UCSD-AML1 (cell line): ENCODE data around the gene REX1BD.
"Not testable (repeated sequence)": the region's sequence is repeated elsewhere in the genome, so short reads cannot be mapped to it uniquely, and the experiment has no call there.

Experiments
- DNase-seq: peaks from one replicate; lab custom pipeline; 2025; ENCODE audit not compliant: unreplicated experiment; lab: John Stamatoyannopoulos, UW

The REX1BD gene

GRCh38 chr19:18576383-18576782, 12.2 kb upstream of the REX1BD start:
- no peak for DNase-seq

- DNase-seq: no peak
Observed at GRCh38 chr19:18577365-18577914, 11.2 kb upstream of the REX1BD start.

- no peak for DNase-seq
Observed at GRCh38 chr19:18580311-18580710, 8.3 kb upstream of the REX1BD start.

GRCh38 chr19:18586306-18586705, 2.3 kb upstream of the REX1BD start:
- DNase-seq: no peak

GRCh38 chr19:18587561-18587960, 1.0 kb upstream of the REX1BD start:
- DNase-seq: no peak

GRCh38 chr19:18587962-18588610, 512 bp upstream of the REX1BD start:
- DNase-seq: no peak

- DNase-seq: peak; percentile 72
Observed at GRCh38 chr19:18589380-18590272, 1.0 kb downstream of the REX1BD start.

GRCh38 chr19:18590273-18591272, 2.0 kb downstream of the REX1BD start:
- no peak for DNase-seq

GRCh38 chr19:18591735-18592385, 3.3 kb downstream of the REX1BD start:
- no peak for DNase-seq

GRCh38 chr19:18592732-18593131, 4.1 kb downstream of the REX1BD start:
- not testable (repeated sequence) for DNase-seq

GRCh38 chr19:18593367-18594095, 4.9 kb downstream of the REX1BD start:
- DNase-seq: no peak

GRCh38 chr19:18594096-18594823, 5.7 kb downstream of the REX1BD start:
- peak; percentile 80 for DNase-seq

GRCh38 chr19:18594824-18595373, 6.3 kb downstream of the REX1BD start:
- no peak for DNase-seq

- DNase-seq: no peak
Observed at GRCh38 chr19:18595475-18595874, 6.9 kb downstream of the REX1BD start.

GRCh38 chr19:18596752-18597157, 8.2 kb downstream of the REX1BD start:
- peak; percentile 56 for DNase-seq

- DNase-seq: no peak
Observed at GRCh38 chr19:18597809-18598660, 9.4 kb downstream of the REX1BD start.

GRCh38 chr19:18599485-18599884, 10.9 kb downstream of the REX1BD start:
- no peak for DNase-seq
